NT2/D1 (cell line): ENCODE results near the gene MCTP1.

Experiments
- SUZ12 ChIP-seq: IDR thresholded peaks from 2 replicates; pipeline ENCODE4 v1.6.1; 2011; ENCODE audit not compliant: insufficient read length, insufficient read depth; ENCODE audit errors: extremely low read depth
- YY1 ChIP-seq: IDR thresholded peaks from 2 replicates; pipeline ENCODE4 v1.6.1; 2011; ENCODE audit not compliant: insufficient read length, insufficient read depth
- ZNF274 ChIP-seq: IDR thresholded peaks from 2 replicates; pipeline ENCODE4 v1.6.1; 2011; ENCODE audit warnings: mild to moderate bottlenecking, low read depth, low read length

DNA sequence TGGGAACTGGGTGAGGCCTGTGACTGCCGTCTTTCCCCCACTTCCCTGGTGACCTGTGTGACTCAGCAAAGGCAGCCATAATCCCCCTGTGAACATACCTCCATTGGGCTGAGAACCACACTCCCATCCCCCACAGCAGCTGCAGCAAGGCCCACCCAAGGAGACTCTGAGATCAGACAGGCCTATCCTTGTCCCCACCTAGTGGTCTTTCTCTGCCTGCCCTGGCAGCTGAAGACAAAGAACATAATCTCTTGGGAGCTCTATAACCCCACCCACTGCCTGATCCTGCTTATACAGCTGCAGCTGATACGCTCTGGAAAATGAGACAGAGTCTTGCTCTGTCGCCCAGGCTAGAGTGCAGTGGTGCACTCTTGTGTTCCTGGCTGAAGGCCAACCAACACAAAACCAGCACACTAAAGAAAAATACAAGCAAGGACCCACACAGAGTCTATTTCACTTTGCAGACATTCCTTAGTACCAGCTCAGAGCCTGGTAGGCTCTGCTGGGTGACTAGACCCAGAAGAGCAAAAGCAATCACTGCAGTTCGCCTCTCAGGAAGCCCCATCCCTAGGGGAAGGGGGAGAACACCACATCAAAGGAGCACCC lies 106.7 kb downstream of the MCTP1 start:
- TF ChIP-seq YY1 = no peak
- no peak for TF ChIP-seq ZNF274
- TF ChIP-seq SUZ12 = no peak
